Mesendoderm (in vitro differentiated cells): ENCODE data around the gene KIF2C.
"Not testable (repeated sequence)": the region's sequence is repeated elsewhere in the genome, so short reads cannot be mapped to it uniquely, and the experiment has no call there.

Experiments used
- DNase-seq: peaks from one replicate; pipeline ENCODE4 v3.0.0; 2013
- H2AK5ac ChIP-seq: 2 replicates; pipeline ENCODE4 v1.6.1; 2013; ENCODE audit warnings: low read length, inconsistent platforms
- H2BK120ac ChIP-seq: 2 replicates; pipeline ENCODE4 v1.6.1; 2013; ENCODE audit warnings: low read depth, mild to moderate bottlenecking, low read length, moderate library complexity, mixed read lengths
- H2BK15ac ChIP-seq: replicated peaks from 2 replicates; pipeline ENCODE4 v1.6.1; 2013; ENCODE audit warnings: low read depth, mild to moderate bottlenecking, moderate library complexity
- H2BK5ac ChIP-seq: 2 replicates; pipeline ENCODE4 v1.6.1; 2013; ENCODE audit warnings: low read length, inconsistent platforms
- H3K18ac ChIP-seq: 2 replicates; pipeline ENCODE4 v1.6.1; 2013; ENCODE audit warnings: mild to moderate bottlenecking, low read length, mixed read lengths
- H3K23ac ChIP-seq: one replicate; pipeline ENCODE4 v1.6.1; 2013; ENCODE audit warnings: low read length
- H3K27ac ChIP-seq: 2 replicates; pipeline ENCODE4 v1.5.1; 2013; ENCODE audit warnings: low read depth, mild to moderate bottlenecking, inconsistent platforms, low read length, moderate library complexity
- H3K27me3 ChIP-seq: 2 replicates; pipeline ENCODE4 v1.6.1; 2013; ENCODE audit warnings: low read length, control low read depth, mild to moderate bottlenecking, inconsistent platforms; ENCODE audit not compliant: insufficient read depth, poor library complexity
- H3K36me3 ChIP-seq: 2 replicates; pipeline ENCODE4 v1.6.1; 2013; ENCODE audit warnings: low read length, inconsistent platforms; ENCODE audit not compliant: control insufficient read depth, insufficient read depth
- H3K4ac ChIP-seq: one replicate; pipeline ENCODE4 v1.6.1; 2013; ENCODE audit warnings: low read depth, mild to moderate bottlenecking, low read length, moderate library complexity
- H3K4me1 ChIP-seq: 2 replicates; pipeline ENCODE4 v1.6.1; 2013; ENCODE audit warnings: low read depth, low read length, inconsistent platforms; ENCODE audit not compliant: control insufficient read depth
- H3K4me2 ChIP-seq: 2 replicates; pipeline ENCODE4 v1.6.1; 2013; ENCODE audit warnings: low read length
- H3K4me3 ChIP-seq: 2 replicates; pipeline ENCODE4 v1.5.1; 2013; ENCODE audit warnings: mild to moderate bottlenecking, low read length
- H3K56ac ChIP-seq: one replicate; pipeline ENCODE4 v1.6.1; 2013; ENCODE audit warnings: low read length
- H3K79me1 ChIP-seq: 2 replicates; pipeline ENCODE4 v1.6.1; 2013; ENCODE audit warnings: low read length, inconsistent platforms
- H3K79me2 ChIP-seq: 2 replicates; pipeline ENCODE4 v1.6.1; 2013; ENCODE audit warnings: mild to moderate bottlenecking, low read length; ENCODE audit not compliant: control insufficient read depth, insufficient read depth
- H3K9ac ChIP-seq: 2 replicates; pipeline ENCODE4 v1.6.1; 2013; ENCODE audit warnings: low read length, inconsistent platforms
- H4K5ac ChIP-seq: one replicate; pipeline ENCODE4 v1.6.1; 2013; ENCODE audit warnings: low read length
- H4K8ac ChIP-seq: one replicate; pipeline ENCODE4 v1.6.1; 2013; ENCODE audit warnings: low read depth, mild to moderate bottlenecking, control low read depth, low read length, moderate library complexity
- WGBS: extraction: QIAGEN DNeasy Blood & Tissue Kit; methylation state at CpG from one replicate; pipeline ENCODE4 v1.1.7; 2013; ENCODE audit warnings: low lambda C conversion rate, missing lambda C conversion rate; ENCODE audit not compliant: insufficient coverage; ENCODE audit errors: extremely low coverage; 5-methylcytosine and 5-hydroxymethylcytosine counted together

KIF2C gene

GRCh38 chr1:44738953-44739306, 707 bp upstream of the KIF2C start:
- H3K9ac ChIP-seq, H3K23ac ChIP-seq, H3K36me3 ChIP-seq, H2AK5ac ChIP-seq, H3K27ac ChIP-seq, H3K56ac ChIP-seq, DNase-seq, H4K8ac ChIP-seq, H3K4ac ChIP-seq, H2BK15ac ChIP-seq, H3K27me3 ChIP-seq, H4K5ac ChIP-seq, H3K4me1 ChIP-seq, H3K4me2 ChIP-seq, H3K18ac ChIP-seq, H3K4me3 ChIP-seq, H2BK5ac ChIP-seq, H2BK120ac ChIP-seq: not testable (repeated sequence)
- no CpG with 5 or more reads among the region's 1 CpG for WGBS
- H3K79me2 ChIP-seq = peaks cover 22% of the 10 kb centered on the region
- peaks cover 14% of the 10 kb centered on the region for H3K79me1 ChIP-seq

GRCh38 chr1:44740179-44740617, 561 bp downstream of the KIF2C start:
- Histone ChIP-seq H3K27me3 (no peaks in the 10 kb centered on the region), H3K27ac (peak overlapping the region; percentile 32), H2BK15ac (no peak overlapping the region), H3K23ac (no peak overlapping the region), H4K5ac (no peak overlapping the region), H3K56ac (peak overlapping the region; percentile 91), H2BK5ac (peak overlapping the region; percentile 47), H3K79me2 (peaks cover 24% of the 10 kb centered on the region), H3K4ac (peak overlapping the region; percentile 38), H3K18ac (peak overlapping the region; percentile 16), H3K4me2 (peak overlapping the region; percentile 86), H3K4me3 (peak overlapping the region; percentile 95), H3K9ac (peak overlapping the region; percentile 84), H3K79me1 (peaks cover 17% of the 10 kb centered on the region), H2BK120ac (no peak overlapping the region), H2AK5ac (peak overlapping the region; percentile 61), H3K4me1 (no peaks in the 10 kb centered on the region), H4K8ac (no peak overlapping the region), H3K36me3 (peaks cover 2% of the 10 kb centered on the region)
- DNase-seq = no peak
- WGBS = no CpG with 5 or more reads among the region's 14 CpGs

GRCh38 chr1:44743211-44743610, 3.6 kb downstream of the KIF2C start:
- Histone ChIP-seq H3K79me2 (peaks cover 24% of the 10 kb centered on the region), H4K5ac (no peak overlapping the region), H3K4me3 (no peak overlapping the region), H3K4me1 (no peaks in the 10 kb centered on the region), H4K8ac (no peak overlapping the region), H3K27ac (no peak overlapping the region), H3K27me3 (no peaks in the 10 kb centered on the region), H3K4me2 (no peak overlapping the region), H2BK5ac (no peak overlapping the region), H2BK15ac (no peak overlapping the region), H2AK5ac (no peak overlapping the region), H3K9ac (no peak overlapping the region), H3K56ac (peak overlapping the region; percentile 20), H3K36me3 (peaks cover 12% of the 10 kb centered on the region), H3K23ac (no peak overlapping the region), H3K79me1 (peaks cover 21% of the 10 kb centered on the region), H2BK120ac (no peak overlapping the region), H3K18ac (no peak overlapping the region), H3K4ac (no peak overlapping the region)
- no peak for DNase-seq
- no CpG with 5 or more reads among the region's 1 CpG for WGBS

DNA sequence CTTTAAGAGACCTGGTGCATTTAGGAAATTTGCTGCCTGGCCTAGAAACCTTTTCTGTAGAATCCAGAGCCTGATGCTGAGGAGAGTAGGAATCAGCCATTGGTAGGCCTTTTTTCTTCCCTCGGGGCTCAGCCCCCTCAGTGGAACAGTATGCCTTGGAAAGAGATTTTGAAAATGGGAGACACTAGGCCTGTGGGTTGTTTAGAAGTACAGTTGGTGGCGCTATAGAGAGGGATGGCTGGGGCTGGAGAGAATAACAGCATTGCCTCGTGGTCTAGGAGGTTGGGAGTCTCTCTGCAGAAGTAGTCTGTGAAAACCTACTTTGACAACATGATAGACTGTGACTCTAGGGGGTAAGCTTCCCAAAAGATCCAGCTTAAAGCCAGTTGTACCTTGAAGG, 8.2 kb downstream of the KIF2C start:
- H3K4me3 ChIP-seq = no peak overlapping the region
- no peak overlapping the region for H2BK120ac ChIP-seq
- H3K79me2 ChIP-seq = peaks cover 5% of the 10 kb centered on the region
- no peak overlapping the region for H3K4ac ChIP-seq
- no peak overlapping the region for H2BK15ac ChIP-seq
- peaks cover 11% of the 10 kb centered on the region for H3K79me1 ChIP-seq
- no peak overlapping the region for H4K5ac ChIP-seq
- H3K9ac ChIP-seq = no peak overlapping the region
- H3K18ac ChIP-seq = no peak overlapping the region
- H3K27me3 ChIP-seq = no peaks in the 10 kb centered on the region
- peak; percentile 32 for DNase-seq
- no peak overlapping the region for H4K8ac ChIP-seq
- no peaks in the 10 kb centered on the region for H3K4me1 ChIP-seq
- no peak overlapping the region for H3K56ac ChIP-seq
- H2AK5ac ChIP-seq = no peak overlapping the region
- WGBS = no CpG with 5 or more reads among the region's 3 CpGs
- H2BK5ac ChIP-seq = no peak overlapping the region
- no peak overlapping the region for H3K23ac ChIP-seq
- no peak overlapping the region for H3K27ac ChIP-seq
- no peak overlapping the region for H3K4me2 ChIP-seq
- peaks cover 22% of the 10 kb centered on the region for H3K36me3 ChIP-seq

- Histone ChIP-seq H3K9ac (no peak overlapping the region), H3K27me3 (no peaks in the 10 kb centered on the region), H4K8ac (no peak overlapping the region), H3K79me1 (no peaks in the 10 kb centered on the region), H3K36me3 (peaks cover 54% of the 10 kb centered on the region), H3K27ac (no peak overlapping the region), H3K23ac (no peak overlapping the region), H2BK120ac (no peak overlapping the region), H3K18ac (no peak overlapping the region), H3K4me2 (no peak overlapping the region), H2BK5ac (no peak overlapping the region), H4K5ac (no peak overlapping the region), H2BK15ac (no peak overlapping the region), H3K4me1 (no peaks in the 10 kb centered on the region), H3K56ac (no peak overlapping the region), H3K79me2 (no peaks in the 10 kb centered on the region), H3K4me3 (no peak overlapping the region), H2AK5ac (no peak overlapping the region), H3K4ac (no peak overlapping the region)
- no CpG with 5 or more reads among the region's 2 CpGs for WGBS
- DNase-seq = no peak
Observed at GRCh38 chr1:44757420-44757819, 17.8 kb downstream of the KIF2C start.

GRCh38 chr1:44759077-44759476, 19.4 kb downstream of the KIF2C start:
- DNase-seq = no peak
- Histone ChIP-seq H2AK5ac (no peak overlapping the region), H2BK15ac (no peak overlapping the region), H2BK120ac (no peak overlapping the region), H3K79me2 (no peaks in the 10 kb centered on the region), H3K79me1 (no peaks in the 10 kb centered on the region), H2BK5ac (no peak overlapping the region), H3K4ac (no peak overlapping the region), H3K36me3 (peaks cover 56% of the 10 kb centered on the region), H3K18ac (no peak overlapping the region), H3K56ac (no peak overlapping the region), H4K5ac (no peak overlapping the region), H3K4me1 (no peaks in the 10 kb centered on the region), H3K27me3 (no peaks in the 10 kb centered on the region), H3K9ac (no peak overlapping the region), H3K4me2 (no peak overlapping the region), H4K8ac (no peak overlapping the region), H3K4me3 (no peak overlapping the region), H3K23ac (no peak overlapping the region), H3K27ac (no peak overlapping the region)
- no CpG with 5 or more reads among the region's 11 CpGs for WGBS
